Neural progenitor cell (in vitro differentiated cells): ENCODE results near the gene ALDH18A1. TPM values are rescaled to one million over a fixed set of nuclear protein-coding genes. Genes with fewer than 3 reads are reported as not detected.

Experiments used
- DNase-seq: peaks from one replicate; pipeline ENCODE4 v3.0.0-alpha.2; 2016; ENCODE audit warnings: low spot score
- H2AFZ ChIP-seq: fragments of 200-600 bp; sonication (generic); replicated peaks from 2 replicates; pipeline ENCODE4 v1.6.1; 2016; ENCODE audit warnings: antibody characterized with exemption
- H3F3A ChIP-seq: fragments of 200-600 bp; sonication (generic); 2 replicates; pipeline ENCODE4 v1.6.1; 2016; ENCODE audit warnings: antibody characterized with exemption, low read depth
- H3K27ac ChIP-seq: fragments of 200-600 bp; sonication (generic); 2 replicates; pipeline ENCODE4 v1.5.1; 2016; ENCODE audit warnings: mild to moderate bottlenecking
- H3K27me3 ChIP-seq: fragments of 200-600 bp; sonication (generic); 2 replicates; pipeline ENCODE4 v1.6.1; 2016; ENCODE audit warnings: mild to moderate bottlenecking, moderate library complexity
- H3K36me3 ChIP-seq: fragments of 200-600 bp; sonication (generic); 2 replicates; pipeline ENCODE4 v1.5.1; 2016
- H3K4me1 ChIP-seq: fragments of 200-600 bp; sonication (generic); 2 replicates; pipeline ENCODE4 v1.6.1; 2016; ENCODE audit warnings: mixed run types
- H3K4me2 ChIP-seq: fragments of 200-600 bp; sonication (generic); 2 replicates; pipeline ENCODE4 v1.6.1; 2016
- H3K4me3 ChIP-seq: fragments of 200-600 bp; sonication (generic); 2 replicates; pipeline ENCODE4 v1.5.1; 2016
- H3K79me2 ChIP-seq: fragments of 200-600 bp; sonication (generic); 2 replicates; pipeline ENCODE4 v1.6.1; 2016; ENCODE audit warnings: low read depth
- H3K9ac ChIP-seq: fragments of 200-600 bp; sonication (generic); 2 replicates; pipeline ENCODE4 v1.6.1; 2016
- H3K9me3 ChIP-seq: fragments of 200-600 bp; sonication (generic); 2 replicates; pipeline ENCODE4 v1.5.1; 2016; ENCODE audit warnings: low read depth
- H4K20me1 ChIP-seq: fragments of 200-600 bp; sonication (generic); 2 replicates; pipeline ENCODE4 v1.6.1; 2016; ENCODE audit warnings: low read depth
- H3K27ac Mint-ChIP-seq: 3 replicates; pipeline ENCODE4 v1.8.0; 2021; ENCODE audit warnings: mixed read lengths
- H3K27me3 Mint-ChIP-seq: 2 replicates; pipeline ENCODE4 v1.8.0; 2022; ENCODE audit warnings: low read depth, mild to moderate bottlenecking, inconsistent platforms, moderate library complexity, mixed read lengths; ENCODE audit not compliant: insufficient read depth
- H3K36me3 Mint-ChIP-seq: 3 replicates; pipeline ENCODE4 v1.8.0; 2021; ENCODE audit warnings: mixed read lengths
- H3K4me1 Mint-ChIP-seq: 3 replicates; pipeline ENCODE4 v1.8.0; 2021; ENCODE audit warnings: mixed read lengths
- H3K4me3 Mint-ChIP-seq: 3 replicates; pipeline ENCODE4 v1.8.0; 2021; ENCODE audit warnings: mild to moderate bottlenecking, moderate library complexity, mixed read lengths
- H3K9me3 Mint-ChIP-seq: 3 replicates; pipeline ENCODE4 v1.8.0; 2020; ENCODE audit warnings: mixed read lengths
- CTCF ChIP-seq: fragments of 200-600 bp; sonication (generic); IDR thresholded peaks from 2 replicates; pipeline ENCODE4 v1.5.1; 2017; ENCODE audit warnings: antibody characterized with exemption, mild to moderate bottlenecking
- EZH2 ChIP-seq: fragments of 200-600 bp; sonication (generic); IDR thresholded peaks from 2 replicates; pipeline ENCODE4 v1.6.1; 2017; ENCODE audit warnings: antibody characterized with exemption, mild to moderate bottlenecking, moderate library complexity
- EZH2phosphoT487 ChIP-seq: fragments of 200-600 bp; sonication (generic); IDR thresholded peaks from 2 replicates; pipeline ENCODE4 v1.6.1; 2017; ENCODE audit warnings: antibody characterized with exemption
- total RNA-seq: library from RNA; depleted of rRNA; stranded (reverse); fragments of >200 nt; gene quantifications from 2 replicates; pipeline ENCODE4 v1.2.3, GENCODE V29; 2015; ENCODE audit warnings: low replicate concordance

Gene ALDH18A1
- total RNA-seq, 1 donor from 2014 or later: 93.7 TPM

- Mint-ChIP-seq H3K4me1 (peaks cover 5% of the 10 kb centered on the region), H3K27ac (no peak overlapping the region), H3K27me3 (peaks cover 7% of the 10 kb centered on the region), H3K4me3 (no peak overlapping the region), H3K9me3 (no peaks in the 10 kb centered on the region), H3K36me3 (no peaks in the 10 kb centered on the region)
- no peaks in the 10 kb centered on the region for H3K36me3 ChIP-seq
- H3K79me2 ChIP-seq: no peaks in the 10 kb centered on the region
- no peak overlapping the region for H3K9ac ChIP-seq
- H3K27ac ChIP-seq: no peak overlapping the region
- no peaks in the 10 kb centered on the region for H3F3A ChIP-seq
- H3K9me3 ChIP-seq: no peaks in the 10 kb centered on the region
- no peak overlapping the region for H2AFZ ChIP-seq
- no peaks in the 10 kb centered on the region for H3K27me3 ChIP-seq
- no peak overlapping the region for H3K4me2 ChIP-seq
- H3K4me3 ChIP-seq: no peak overlapping the region
- H4K20me1 ChIP-seq: no peaks in the 10 kb centered on the region
- no peak for DNase-seq
- TF ChIP-seq CTCF (no peak), EZH2 (no peak), EZH2phosphoT487 (no peak)
- H3K4me1 ChIP-seq: no peaks in the 10 kb centered on the region
These were observed 77.9 kb downstream of the ALDH18A1 start for GRCh38 chr10:95578619-95579018.

- no peaks in the 10 kb centered on the region for H3K36me3 Mint-ChIP-seq
- no peaks in the 10 kb centered on the region for H3K36me3 ChIP-seq
- peaks cover 8% of the 10 kb centered on the region for H3F3A ChIP-seq
- H3K4me2 ChIP-seq: no peak overlapping the region
- H3K79me2 ChIP-seq: no peaks in the 10 kb centered on the region
- peaks cover 9% of the 10 kb centered on the region for H3K27me3 Mint-ChIP-seq
- no peaks in the 10 kb centered on the region for H3K9me3 Mint-ChIP-seq
- no peak for DNase-seq
- H3K4me1 Mint-ChIP-seq: peaks cover 19% of the 10 kb centered on the region
- no peak overlapping the region for H3K27ac ChIP-seq
- peaks cover 16% of the 10 kb centered on the region for H3K4me1 ChIP-seq
- TF ChIP-seq CTCF (no peak), EZH2phosphoT487 (no peak), EZH2 (no peak)
- no peak overlapping the region for H2AFZ ChIP-seq
- H3K9me3 ChIP-seq: no peaks in the 10 kb centered on the region
- no peaks in the 10 kb centered on the region for H4K20me1 ChIP-seq
- no peak overlapping the region for H3K4me3 Mint-ChIP-seq
- H3K9ac ChIP-seq: no peak overlapping the region
- H3K4me3 ChIP-seq: no peak overlapping the region
- H3K27me3 ChIP-seq: no peaks in the 10 kb centered on the region
- H3K27ac Mint-ChIP-seq: no peak overlapping the region
These were observed 81.7 kb downstream of the ALDH18A1 start for GRCh38 chr10:95574649-95575365.

- TF ChIP-seq EZH2phosphoT487: no peak
- no peak for TF ChIP-seq CTCF
- no peak for TF ChIP-seq EZH2
- Histone ChIP-seq H3K9ac (no peak overlapping the region), H3K4me3 (no peak overlapping the region), H2AFZ (no peak overlapping the region), H3K36me3 (no peaks in the 10 kb centered on the region), H3K27me3 (no peaks in the 10 kb centered on the region), H3K4me2 (no peak overlapping the region), H3K79me2 (no peaks in the 10 kb centered on the region), H3K9me3 (no peaks in the 10 kb centered on the region), H4K20me1 (no peaks in the 10 kb centered on the region), H3F3A (peaks cover 8% of the 10 kb centered on the region), H3K4me1 (peaks cover 16% of the 10 kb centered on the region), H3K27ac (no peak overlapping the region)
- Mint-ChIP-seq H3K4me3 (no peak overlapping the region), H3K4me1 (peaks cover 19% of the 10 kb centered on the region), H3K9me3 (no peaks in the 10 kb centered on the region), H3K36me3 (no peaks in the 10 kb centered on the region), H3K27ac (no peak overlapping the region), H3K27me3 (peaks cover 7% of the 10 kb centered on the region)
- no peak for DNase-seq
These were observed 82.4 kb downstream of the ALDH18A1 start for GRCh38 chr10:95573964-95574604.
